HL-60 (cell line): ENCODE measurements around the gene TUBB.

Experiments
- GABPA ChIP-seq: IDR thresholded peaks from 2 replicates; pipeline ENCODE4 v1.6.1; 2012; ENCODE audit warnings: low read depth
- TF ChIP-seq, protein P1 (sequence below): IDR thresholded peaks from one replicate; pipeline ENCODE4 v1.5.1; 2011; ENCODE audit warnings: low read length, control low read depth, inconsistent platforms; ENCODE audit not compliant: insufficient read depth
- TF ChIP-seq, protein P2 (sequence below): IDR thresholded peaks from 2 replicates; pipeline ENCODE4 v1.6.1; 2012; ENCODE audit warnings: low read depth; ENCODE audit not compliant: insufficient replicate concordance

DNA sequence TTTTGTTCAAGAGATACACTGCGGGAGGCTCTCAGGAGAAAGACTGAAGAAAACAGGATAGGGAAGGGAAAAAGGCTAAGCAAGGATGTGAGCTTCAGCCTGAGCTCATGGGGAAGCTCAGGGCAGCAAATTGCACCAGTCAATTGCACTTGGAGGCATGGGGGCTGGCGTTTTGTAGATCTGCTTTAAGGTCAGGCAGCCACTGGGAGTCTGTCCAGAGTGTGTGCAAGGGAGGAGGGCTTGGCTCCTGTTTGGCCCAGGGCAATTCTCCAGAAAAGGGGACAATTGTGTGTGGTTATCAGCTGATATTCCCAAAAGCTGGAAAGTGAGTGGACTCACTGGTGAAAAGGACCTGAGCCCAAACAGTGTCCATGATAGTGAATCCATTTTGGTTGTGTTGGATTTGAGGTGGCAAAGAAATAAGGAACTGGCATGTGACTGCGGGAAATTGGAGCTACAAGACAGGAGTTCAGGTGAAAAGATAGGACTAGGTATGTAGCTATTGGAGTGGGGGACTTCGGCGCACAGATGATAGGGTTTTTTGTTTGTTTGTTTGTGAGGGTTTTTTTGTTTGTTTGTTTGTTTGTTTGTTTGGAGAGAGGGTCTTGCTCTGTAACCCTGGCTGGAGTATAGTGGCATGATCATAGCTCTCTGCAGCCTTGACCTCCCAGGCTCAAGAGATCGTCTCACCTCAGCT is 46.5 kb downstream of the TUBB start:
- TF ChIP-seq, protein P1, sequence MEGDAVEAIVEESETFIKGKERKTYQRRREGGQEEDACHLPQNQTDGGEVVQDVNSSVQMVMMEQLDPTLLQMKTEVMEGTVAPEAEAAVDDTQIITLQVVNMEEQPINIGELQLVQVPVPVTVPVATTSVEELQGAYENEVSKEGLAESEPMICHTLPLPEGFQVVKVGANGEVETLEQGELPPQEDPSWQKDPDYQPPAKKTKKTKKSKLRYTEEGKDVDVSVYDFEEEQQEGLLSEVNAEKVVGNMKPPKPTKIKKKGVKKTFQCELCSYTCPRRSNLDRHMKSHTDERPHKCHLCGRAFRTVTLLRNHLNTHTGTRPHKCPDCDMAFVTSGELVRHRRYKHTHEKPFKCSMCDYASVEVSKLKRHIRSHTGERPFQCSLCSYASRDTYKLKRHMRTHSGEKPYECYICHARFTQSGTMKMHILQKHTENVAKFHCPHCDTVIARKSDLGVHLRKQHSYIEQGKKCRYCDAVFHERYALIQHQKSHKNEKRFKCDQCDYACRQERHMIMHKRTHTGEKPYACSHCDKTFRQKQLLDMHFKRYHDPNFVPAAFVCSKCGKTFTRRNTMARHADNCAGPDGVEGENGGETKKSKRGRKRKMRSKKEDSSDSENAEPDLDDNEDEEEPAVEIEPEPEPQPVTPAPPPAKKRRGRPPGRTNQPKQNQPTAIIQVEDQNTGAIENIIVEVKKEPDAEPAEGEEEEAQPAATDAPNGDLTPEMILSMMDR: no peak
- no peak for TF ChIP-seq GABPA
- TF ChIP-seq, protein P2, sequence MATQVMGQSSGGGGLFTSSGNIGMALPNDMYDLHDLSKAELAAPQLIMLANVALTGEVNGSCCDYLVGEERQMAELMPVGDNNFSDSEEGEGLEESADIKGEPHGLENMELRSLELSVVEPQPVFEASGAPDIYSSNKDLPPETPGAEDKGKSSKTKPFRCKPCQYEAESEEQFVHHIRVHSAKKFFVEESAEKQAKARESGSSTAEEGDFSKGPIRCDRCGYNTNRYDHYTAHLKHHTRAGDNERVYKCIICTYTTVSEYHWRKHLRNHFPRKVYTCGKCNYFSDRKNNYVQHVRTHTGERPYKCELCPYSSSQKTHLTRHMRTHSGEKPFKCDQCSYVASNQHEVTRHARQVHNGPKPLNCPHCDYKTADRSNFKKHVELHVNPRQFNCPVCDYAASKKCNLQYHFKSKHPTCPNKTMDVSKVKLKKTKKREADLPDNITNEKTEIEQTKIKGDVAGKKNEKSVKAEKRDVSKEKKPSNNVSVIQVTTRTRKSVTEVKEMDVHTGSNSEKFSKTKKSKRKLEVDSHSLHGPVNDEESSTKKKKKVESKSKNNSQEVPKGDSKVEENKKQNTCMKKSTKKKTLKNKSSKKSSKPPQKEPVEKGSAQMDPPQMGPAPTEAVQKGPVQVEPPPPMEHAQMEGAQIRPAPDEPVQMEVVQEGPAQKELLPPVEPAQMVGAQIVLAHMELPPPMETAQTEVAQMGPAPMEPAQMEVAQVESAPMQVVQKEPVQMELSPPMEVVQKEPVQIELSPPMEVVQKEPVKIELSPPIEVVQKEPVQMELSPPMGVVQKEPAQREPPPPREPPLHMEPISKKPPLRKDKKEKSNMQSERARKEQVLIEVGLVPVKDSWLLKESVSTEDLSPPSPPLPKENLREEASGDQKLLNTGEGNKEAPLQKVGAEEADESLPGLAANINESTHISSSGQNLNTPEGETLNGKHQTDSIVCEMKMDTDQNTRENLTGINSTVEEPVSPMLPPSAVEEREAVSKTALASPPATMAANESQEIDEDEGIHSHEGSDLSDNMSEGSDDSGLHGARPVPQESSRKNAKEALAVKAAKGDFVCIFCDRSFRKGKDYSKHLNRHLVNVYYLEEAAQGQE: no peak
